Esophagus (tissue), 2 donors: ENCODE results near the gene EMSY. TPM values are rescaled to one million over a fixed set of nuclear protein-coding genes. Genes with fewer than 3 reads are reported as not detected.

Source experiments
- H3K27ac ChIP-seq, 2 donors: one replicate each; pipeline ENCODE4 v1.5.1; 2013; ENCODE audit warnings: low read depth in 2 of 2, mild to moderate bottlenecking in 2 of 2, inconsistent platforms in 1 of 2, low read length in 1 of 2, moderate library complexity in 1 of 2
- H3K27me3 ChIP-seq, 2 donors: one replicate each; pipeline ENCODE4 v1.6.1; 2013; ENCODE audit warnings: low read length in 2 of 2, control low read depth in 1 of 2, mild to moderate bottlenecking in 1 of 2; ENCODE audit not compliant: insufficient read depth in 2 of 2, control insufficient read depth in 1 of 2
- H3K36me3 ChIP-seq, 2 donors: one replicate each; pipeline ENCODE4 v1.6.1; 2013; ENCODE audit warnings: low read length in 1 of 2; ENCODE audit not compliant: control insufficient read depth in 2 of 2, insufficient read depth in 2 of 2
- H3K4me1 ChIP-seq, 2 donors: one replicate each; pipeline ENCODE4 v1.6.1; 2013; ENCODE audit warnings: low read length in 1 of 2; ENCODE audit not compliant: control insufficient read depth in 2 of 2, insufficient read depth in 2 of 2
- H3K4me3 ChIP-seq, 2 donors: one replicate each; pipeline ENCODE4 v1.5.1; 2013; ENCODE audit warnings: low read length in 2 of 2, mild to moderate bottlenecking in 2 of 2, low read depth in 1 of 2, moderate library complexity in 1 of 2
- H3K9me3 ChIP-seq, 2 donors: one replicate each; pipeline ENCODE4 v1.6.1; 2013; ENCODE audit warnings: mild to moderate bottlenecking in 2 of 2, low read depth in 1 of 2, low read length in 1 of 2, moderate library complexity in 1 of 2; ENCODE audit not compliant: control insufficient read depth in 2 of 2, insufficient read depth in 1 of 2
- WGBS, 2 donors: extraction: QIAGEN DNeasy Blood & Tissue Kit; methylation state at CpG; one replicate each; pipeline ENCODE4 v1.1.7; 2013; 5-methylcytosine and 5-hydroxymethylcytosine counted together
- polyA plus RNA-seq, 2 donors: library from polyadenylated mRNA; stranded (reverse); fragments of 200-250 nt; gene quantifications; one replicate each; pipeline ENCODE4 v1.2.3, GENCODE V29; 2013
- donor health status: healthy with polysubstance abuse.
- donor health status: Bipolar disorder and iron deficiency.

EMSY gene
- polyA plus RNA-seq, 2 donors = 4.4 to 4.6 TPM

GRCh38 chr11:76526878-76527277 is 82.1 kb downstream of the EMSY start:
- H3K9me3 ChIP-seq = no peaks in the 10 kb centered on the region
- H3K4me3 ChIP-seq = no peak overlapping the region
- peaks cover 4% of the 10 kb centered on the region in 2 donors for H3K36me3 ChIP-seq
- no peaks in the 10 kb centered on the region for H3K27me3 ChIP-seq
- H3K27ac ChIP-seq = no peak overlapping the region
- H3K4me1 ChIP-seq = no peaks in the 10 kb centered on the region
- 42 to 59% methylated on average over 2 of the region's 2 CpGs for WGBS, 2 donors

DNA sequence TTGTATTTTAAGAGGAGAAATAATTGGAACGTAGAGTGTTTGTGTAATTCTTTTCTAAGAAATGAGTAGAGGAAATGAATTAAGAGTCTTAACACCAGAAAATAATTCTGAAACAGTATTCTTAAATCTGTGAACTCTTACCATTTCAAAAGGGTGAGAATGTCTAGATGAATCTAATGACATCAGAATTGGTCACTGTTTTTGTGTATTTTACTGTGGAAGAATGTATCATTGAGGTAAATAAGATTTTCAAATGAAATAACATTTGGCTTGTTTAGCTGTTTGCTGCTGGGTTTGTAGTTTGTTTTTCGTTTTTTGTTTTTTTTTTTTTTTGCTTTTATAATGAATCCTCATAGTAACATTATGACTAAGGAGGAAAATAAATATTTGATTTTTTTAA is 97.6 kb downstream of the EMSY start:
- Histone ChIP-seq H3K36me3 (peaks cover 8 to 10% of the 10 kb centered on the region in 2 donors), H3K4me3 (no peak overlapping the region), H3K4me1 (no peaks in the 10 kb centered on the region), H3K27me3 (no peaks in the 10 kb centered on the region), H3K27ac (no peak overlapping the region), H3K9me3 (no peaks in the 10 kb centered on the region)
- WGBS, 2 donors = 77 to 81% methylated on average over 2 of the region's 2 CpGs

GRCh38 chr11:76543006-76543703 is 98.3 kb downstream of the EMSY start:
- WGBS, 2 donors = 94 to 95% methylated on average over 7 of the region's 7 CpGs
- H3K4me1 ChIP-seq = no peaks in the 10 kb centered on the region
- no peak overlapping the region for H3K4me3 ChIP-seq
- peaks cover 8 to 10% of the 10 kb centered on the region in 2 donors for H3K36me3 ChIP-seq
- no peak overlapping the region for H3K27ac ChIP-seq
- H3K9me3 ChIP-seq = no peaks in the 10 kb centered on the region
- no peaks in the 10 kb centered on the region for H3K27me3 ChIP-seq

DNA sequence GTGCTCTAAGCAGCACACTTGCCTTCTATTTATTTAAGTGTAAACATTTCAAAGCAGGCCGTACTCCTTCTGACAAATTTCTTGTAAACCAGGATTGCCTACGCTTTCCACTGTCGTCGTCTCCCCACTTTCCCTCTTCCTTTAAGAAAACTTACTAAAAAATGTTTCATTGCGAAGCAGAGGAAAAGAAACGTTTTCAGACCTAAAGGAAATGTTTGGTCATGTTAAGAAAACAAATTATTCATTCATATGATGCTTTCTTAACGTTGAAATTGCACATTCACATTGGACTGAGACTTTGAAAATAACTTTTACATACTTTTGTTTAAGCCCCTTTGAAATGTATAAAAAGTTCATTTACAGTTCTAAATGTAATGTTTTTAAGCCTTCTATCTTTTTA is 106.0 kb downstream of the EMSY start:
- WGBS, 2 donors = 71 to 74% methylated on average over 7 of the region's 7 CpGs
- no peaks in the 10 kb centered on the region for H3K36me3 ChIP-seq
- H3K4me1 ChIP-seq = no peaks in the 10 kb centered on the region

DNA sequence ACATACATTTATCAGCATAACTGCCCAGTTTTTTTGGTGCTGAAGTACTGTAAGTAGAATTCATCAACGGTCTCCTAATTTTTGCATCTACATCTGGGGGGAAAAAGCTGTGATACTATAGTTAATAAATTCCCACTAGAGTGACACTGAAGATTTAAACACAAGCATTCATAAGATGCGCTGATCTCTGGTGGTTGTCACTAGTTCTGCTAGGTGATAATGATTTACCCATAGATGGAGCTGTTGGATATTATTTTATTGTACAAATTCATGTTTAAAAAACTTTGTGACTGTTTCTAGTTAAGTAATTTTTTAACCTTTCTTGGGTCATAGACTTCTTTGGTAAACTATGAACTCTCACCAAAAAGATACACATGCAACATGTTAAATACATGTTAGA is 106.6 kb downstream of the EMSY start:
- H3K9me3 ChIP-seq = no peaks in the 10 kb centered on the region
- H3K4me1 ChIP-seq = no peaks in the 10 kb centered on the region
- no peaks in the 10 kb centered on the region for H3K36me3 ChIP-seq
- 76 to 85% methylated on average over 2 of the region's 2 CpGs for WGBS, 2 donors
- no peak overlapping the region for H3K27ac ChIP-seq
- H3K27me3 ChIP-seq = no peaks in the 10 kb centered on the region
- no peak overlapping the region for H3K4me3 ChIP-seq

More for the DNA sequence above, 106.0 kb downstream of the EMSY start:
- Histone ChIP-seq H3K27ac (no peak overlapping the region), H3K4me3 (no peak overlapping the region), H3K9me3 (no peaks in the 10 kb centered on the region), H3K27me3 (no peaks in the 10 kb centered on the region)

GRCh38 chr11:76552987-76553386 is 108.2 kb downstream of the EMSY start:
- Histone ChIP-seq H3K36me3 (no peaks in the 10 kb centered on the region), H3K27ac (no peak overlapping the region), H3K9me3 (no peaks in the 10 kb centered on the region), H3K4me3 (no peak overlapping the region), H3K27me3 (no peaks in the 10 kb centered on the region), H3K4me1 (no peaks in the 10 kb centered on the region)
- 96 to 97% methylated on average over 2 of the region's 2 CpGs for WGBS, 2 donors

- Histone ChIP-seq H3K9me3 (no peaks in the 10 kb centered on the region), H3K27me3 (no peaks in the 10 kb centered on the region), H3K36me3 (no peaks in the 10 kb centered on the region), H3K4me3 (no peak overlapping the region), H3K4me1 (no peaks in the 10 kb centered on the region), H3K27ac (no peak overlapping the region)
- WGBS, 2 donors = 64 to 68% methylated on average over 8 of the region's 8 CpGs
Measured at GRCh38 chr11:76553554-76554476, 109.0 kb downstream of the EMSY start.

- Histone ChIP-seq H3K36me3 (no peaks in the 10 kb centered on the region), H3K27ac (no peak overlapping the region), H3K4me1 (no peaks in the 10 kb centered on the region), H3K9me3 (no peaks in the 10 kb centered on the region), H3K4me3 (no peak overlapping the region), H3K27me3 (no peaks in the 10 kb centered on the region)
- WGBS, 2 donors = 82 to 92% methylated on average over 6 of the region's 6 CpGs
Measured at GRCh38 chr11:76554767-76555166, 109.9 kb downstream of the EMSY start.

GRCh38 chr11:76557466-76557865 is 112.6 kb downstream of the EMSY start:
- H3K9me3 ChIP-seq = no peaks in the 10 kb centered on the region
- H3K27me3 ChIP-seq = no peaks in the 10 kb centered on the region
- H3K36me3 ChIP-seq = no peaks in the 10 kb centered on the region
- H3K4me1 ChIP-seq = no peaks in the 10 kb centered on the region
- 86 to 94% methylated on average over 3 of the region's 3 CpGs for WGBS, 2 donors
- no peak overlapping the region for H3K4me3 ChIP-seq
- H3K27ac ChIP-seq = no peak overlapping the region
